ENCODE data around the gene DAB2. TPM values are rescaled to one million over a fixed set of nuclear protein-coding genes. Genes with fewer than 3 reads are reported as not detected.
A peak's percentile ranks its signal among the peaks of the same experiment; 100 is the strongest.

Gene DAB2
- 55.2 TPM for total RNA-seq

DNA sequence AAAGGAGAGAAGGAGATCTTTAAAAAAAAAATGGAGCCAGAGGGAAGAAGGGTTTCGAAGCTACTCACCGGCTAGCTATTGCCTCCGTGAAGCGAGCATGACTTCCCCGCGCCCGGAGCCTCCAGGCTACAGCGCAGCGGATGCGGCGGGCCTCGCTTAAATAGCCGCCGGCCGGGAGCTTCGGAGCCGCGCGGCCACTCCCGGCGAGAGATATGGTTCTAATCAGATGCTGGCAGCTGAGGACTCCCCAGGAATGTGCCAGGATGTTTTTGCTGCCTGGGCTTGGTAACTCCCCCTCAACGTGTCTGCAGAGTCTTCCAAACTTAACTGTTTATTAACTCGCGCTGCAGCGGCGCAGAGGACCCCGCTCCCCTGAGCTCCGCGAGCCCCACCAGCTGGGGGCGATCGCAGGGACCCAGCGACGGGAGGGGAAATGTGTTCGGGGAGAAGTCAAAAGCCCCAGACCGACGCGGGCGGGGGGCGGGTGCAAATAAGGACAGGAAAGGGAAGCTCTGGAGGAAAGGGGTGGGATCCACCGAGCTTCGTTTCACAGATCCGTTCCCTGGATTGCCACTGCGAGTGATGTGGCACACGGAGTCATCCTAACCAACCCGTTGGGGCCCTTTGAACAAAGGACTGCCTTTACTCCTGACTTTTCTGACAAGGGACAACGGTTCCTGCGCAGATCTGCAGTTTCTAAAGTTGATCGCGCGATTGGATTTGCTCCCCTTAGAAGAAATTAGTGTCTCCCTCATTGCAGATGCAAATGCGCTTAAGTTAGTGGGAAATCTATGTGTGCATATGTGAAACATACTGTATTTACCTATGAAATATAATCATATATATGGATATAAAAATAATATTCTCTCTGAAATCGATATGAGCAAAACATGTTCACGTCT, at the start of gene DAB2:
Gene DAB2, minus strand, starts transcription at position 245 of the 902 bp plus-strand sequence. CDS start 30,660 bp downstream, outside the sequence.
- peak; percentile 74 for DNase-seq (ENCODE audit: low spot score)

DNA sequence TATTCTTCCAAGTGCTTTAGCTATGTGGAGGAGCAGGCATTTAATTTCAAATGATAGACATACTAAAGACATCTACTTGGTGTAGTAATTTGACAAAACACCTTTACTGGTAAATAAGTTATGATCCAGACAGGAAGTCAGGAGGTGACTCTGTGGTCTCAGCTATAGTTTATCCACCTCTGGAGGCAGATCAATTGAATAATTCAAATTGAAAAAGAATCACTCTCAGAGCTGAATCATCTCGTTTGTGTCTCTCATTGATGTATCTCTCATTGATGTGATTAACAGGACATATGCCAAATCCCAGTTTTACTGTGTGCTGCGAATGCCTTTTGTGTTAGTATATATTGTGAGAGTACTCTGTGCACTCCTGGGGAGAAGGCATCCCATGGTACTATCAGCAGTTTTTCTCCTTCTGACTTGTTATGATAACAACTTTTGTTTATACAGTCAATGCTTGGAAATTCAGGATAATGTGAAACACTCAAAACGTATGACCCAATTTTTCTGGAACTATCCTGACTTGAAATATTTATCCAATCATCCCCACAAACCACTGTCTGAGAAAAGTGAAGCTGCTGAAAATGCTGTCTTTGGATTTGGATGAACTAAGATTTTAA, 48.5 kb upstream of the DAB2 start:
- no peak for DNase-seq (ENCODE audit: low spot score)

DNA sequence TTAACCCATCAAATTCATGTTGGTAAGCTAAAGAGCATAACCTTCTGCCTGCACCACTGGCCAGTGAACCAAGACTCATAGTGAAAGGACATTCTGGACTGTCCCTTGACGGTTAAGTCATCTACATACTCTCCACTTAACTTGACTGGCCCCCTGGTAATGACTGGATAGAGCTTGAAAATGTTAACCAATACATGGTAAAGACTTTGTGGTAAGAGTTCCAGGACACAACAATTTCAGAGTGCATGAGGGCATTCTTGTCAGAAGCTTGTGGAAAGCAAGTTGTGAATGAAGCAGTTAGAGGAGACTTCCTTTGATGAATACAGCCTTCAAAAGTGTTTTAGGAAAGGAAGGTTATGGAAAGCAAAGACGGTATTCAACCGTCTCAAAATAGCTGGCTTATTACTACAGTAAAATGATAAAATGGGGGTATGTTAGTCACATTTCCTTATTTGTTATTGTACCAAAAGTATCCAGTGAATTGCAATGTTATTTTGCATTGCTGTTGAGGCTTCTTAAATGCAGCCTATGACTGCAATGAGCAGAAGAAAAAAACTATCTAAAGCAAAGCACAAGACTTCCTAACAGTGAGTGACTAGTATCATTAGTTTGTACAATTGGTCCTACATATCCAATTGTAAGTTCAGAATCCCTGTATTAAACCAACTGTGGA, 47.2 kb upstream of the DAB2 start:
- DNase-seq (ENCODE audit: low spot score): no peak

DNA sequence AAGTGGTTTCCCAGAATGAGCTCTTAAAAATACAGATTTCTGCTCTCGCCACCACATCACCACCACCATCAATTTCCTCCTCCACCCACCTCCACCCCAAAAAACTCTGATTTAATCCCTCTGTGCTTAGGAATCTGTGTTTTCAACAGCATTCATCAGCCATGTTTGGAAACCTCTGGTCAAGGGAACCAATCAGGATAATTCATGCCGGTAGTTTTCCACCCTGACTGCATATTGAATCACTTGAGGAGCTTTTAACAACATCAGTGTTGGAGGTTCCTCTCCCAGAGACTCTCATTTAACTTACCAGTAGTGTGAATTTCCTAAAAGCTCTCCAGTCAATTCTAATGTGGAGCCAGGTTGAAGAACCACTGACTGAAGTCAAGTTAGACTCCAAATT, 46.0 kb upstream of the DAB2 start:
- DNase-seq (ENCODE audit: low spot score): no peak

DNA sequence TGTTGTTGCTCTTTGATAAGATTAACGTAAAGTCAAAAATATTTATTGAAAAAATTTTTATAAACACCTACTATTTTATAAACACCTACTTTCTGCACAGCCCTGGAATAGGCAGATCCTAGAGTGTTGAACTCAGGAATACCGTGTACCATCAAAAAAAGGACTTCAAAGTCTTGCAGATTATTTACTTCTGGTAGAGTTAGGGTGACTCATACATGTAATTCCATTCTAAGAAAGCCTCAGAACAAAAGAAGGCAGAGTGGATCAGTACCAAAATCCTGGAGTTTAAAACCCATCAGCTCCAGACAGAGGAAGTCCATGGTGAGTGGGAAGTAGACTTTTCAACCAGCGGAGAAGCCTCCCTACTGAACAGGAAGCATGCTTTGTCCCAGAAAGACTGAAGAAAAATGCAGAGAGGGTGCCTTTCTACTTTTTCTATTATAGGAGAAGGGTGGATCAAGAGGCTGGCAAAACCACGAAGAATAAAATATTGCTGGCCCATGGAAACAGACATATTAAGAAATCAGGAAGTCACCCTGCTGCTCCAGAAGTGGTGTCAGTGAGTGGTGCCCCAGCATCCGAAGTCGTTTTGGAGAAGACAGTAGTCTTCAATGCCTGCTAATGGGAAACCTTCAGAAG, 45.1 kb upstream of the DAB2 start:
- no peak for DNase-seq (ENCODE audit: low spot score)

DNA sequence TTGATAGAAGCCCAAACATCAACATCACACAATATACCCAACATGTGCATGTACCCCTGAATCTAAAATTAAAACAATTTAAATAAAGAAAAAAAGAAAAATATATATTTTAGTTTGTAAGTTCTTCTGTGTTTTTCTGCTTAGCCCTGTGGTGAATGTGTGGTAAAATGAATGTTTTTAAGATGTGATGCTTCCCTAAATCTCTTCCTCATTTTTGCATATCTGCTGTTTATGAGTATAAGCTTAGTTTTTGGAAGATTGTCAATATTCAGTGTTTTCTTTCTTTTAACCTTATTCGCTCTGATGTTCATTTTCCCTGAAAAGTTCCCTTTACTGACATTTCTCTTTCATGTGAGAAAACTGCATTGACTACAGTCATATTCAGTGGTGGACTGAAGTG, 44.4 kb upstream of the DAB2 start:
- DNase-seq (ENCODE audit: low spot score): no peak

DNA sequence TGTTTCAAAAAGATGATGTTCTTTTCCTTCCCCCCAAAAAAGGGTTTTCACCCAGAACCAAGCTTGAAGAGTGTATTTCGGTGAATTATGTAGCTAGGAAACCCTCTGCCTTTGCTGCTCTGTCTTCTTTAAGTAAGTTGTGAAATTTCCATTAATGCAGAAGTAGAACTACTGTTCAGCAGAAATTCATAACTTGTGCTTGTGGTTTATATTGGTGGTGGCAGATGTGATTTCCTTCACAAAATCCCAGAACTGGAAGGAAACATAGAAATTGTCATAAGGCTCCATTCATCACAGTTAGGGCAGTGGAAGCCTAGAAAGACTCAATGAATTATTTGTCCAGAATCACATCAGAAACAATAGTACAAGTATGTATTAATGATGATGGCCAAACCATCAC, 42.1 kb upstream of the DAB2 start:
- DNase-seq (ENCODE audit: low spot score): no peak

DNA sequence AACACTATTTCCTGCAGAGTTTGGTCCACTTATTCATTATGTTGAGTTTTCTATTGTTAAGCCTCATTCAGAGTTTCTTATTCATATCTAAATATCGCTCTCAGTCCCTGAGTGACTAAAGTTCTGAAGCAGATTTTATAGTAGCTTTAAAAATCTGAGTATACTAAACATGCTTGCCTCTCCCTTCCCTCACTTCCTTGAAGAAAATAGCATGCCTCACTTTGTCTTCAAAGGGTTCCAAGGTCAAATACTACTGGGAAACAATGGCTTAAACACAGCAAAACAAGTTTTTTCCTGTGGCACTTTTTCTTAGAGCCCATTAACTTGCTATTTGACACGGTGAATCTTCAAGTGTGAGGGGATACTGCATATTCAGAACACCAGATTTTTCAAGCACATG, 41.1 kb upstream of the DAB2 start:
- DNase-seq (ENCODE audit: low spot score): no peak

DNA sequence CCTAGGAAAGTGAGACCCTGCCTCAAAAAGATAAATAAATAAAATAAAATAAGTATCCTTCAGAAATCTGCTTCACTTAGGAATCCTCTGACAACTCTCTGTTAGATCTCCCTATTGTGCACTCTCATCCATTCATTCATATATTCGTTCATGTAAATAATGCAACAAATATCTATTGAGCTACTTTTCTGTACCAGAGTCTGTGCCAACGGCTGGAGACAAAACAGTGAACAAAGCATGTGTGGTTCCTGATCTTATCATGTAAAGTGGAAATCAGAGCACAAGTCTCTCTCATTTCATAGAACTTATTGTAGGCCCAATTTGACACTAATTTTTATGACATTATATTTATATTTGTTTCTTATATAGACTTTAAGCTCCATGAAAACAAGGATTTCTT, 40.3 kb upstream of the DAB2 start:
- no peak for DNase-seq (ENCODE audit: low spot score)

DNA sequence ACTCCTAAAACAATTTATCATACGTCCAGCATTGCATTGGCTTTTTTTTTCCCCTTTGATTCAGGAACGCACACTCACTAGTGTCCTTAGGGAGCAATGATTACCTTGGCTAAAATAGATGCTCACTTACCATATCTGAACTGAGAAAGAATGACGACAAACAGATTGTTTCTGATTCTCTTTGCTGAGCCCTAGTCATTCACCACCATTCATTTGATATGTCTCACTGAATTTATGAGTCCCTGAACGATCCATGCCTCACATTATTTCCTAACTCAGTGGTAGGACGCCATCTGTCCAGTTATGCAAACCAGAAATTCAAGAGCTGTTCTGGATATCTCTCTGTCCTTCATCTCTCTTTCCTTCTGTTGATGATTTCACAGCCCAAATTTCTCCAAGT, 39.3 kb upstream of the DAB2 start:
- no peak for DNase-seq (ENCODE audit: low spot score)

DNA sequence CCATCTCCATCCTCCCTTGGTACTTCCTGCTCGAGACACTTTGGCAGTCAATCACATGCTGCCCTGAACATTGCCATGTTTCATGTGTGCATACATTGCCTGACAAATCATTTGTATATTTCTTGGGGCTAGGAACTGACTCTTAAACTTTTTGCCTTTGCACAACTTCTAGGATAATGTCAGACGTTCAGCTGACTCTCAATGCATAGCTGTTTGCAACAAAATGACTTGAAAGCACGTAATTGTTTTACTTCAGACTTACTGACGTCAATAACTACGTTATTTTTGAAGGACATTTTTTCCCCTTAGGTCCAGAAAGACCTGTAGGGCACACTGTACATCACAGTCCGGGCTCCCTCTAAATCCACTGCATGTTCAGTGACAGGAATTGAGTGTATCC, 37.4 kb upstream of the DAB2 start:
- DNase-seq (ENCODE audit: low spot score): no peak

DNA sequence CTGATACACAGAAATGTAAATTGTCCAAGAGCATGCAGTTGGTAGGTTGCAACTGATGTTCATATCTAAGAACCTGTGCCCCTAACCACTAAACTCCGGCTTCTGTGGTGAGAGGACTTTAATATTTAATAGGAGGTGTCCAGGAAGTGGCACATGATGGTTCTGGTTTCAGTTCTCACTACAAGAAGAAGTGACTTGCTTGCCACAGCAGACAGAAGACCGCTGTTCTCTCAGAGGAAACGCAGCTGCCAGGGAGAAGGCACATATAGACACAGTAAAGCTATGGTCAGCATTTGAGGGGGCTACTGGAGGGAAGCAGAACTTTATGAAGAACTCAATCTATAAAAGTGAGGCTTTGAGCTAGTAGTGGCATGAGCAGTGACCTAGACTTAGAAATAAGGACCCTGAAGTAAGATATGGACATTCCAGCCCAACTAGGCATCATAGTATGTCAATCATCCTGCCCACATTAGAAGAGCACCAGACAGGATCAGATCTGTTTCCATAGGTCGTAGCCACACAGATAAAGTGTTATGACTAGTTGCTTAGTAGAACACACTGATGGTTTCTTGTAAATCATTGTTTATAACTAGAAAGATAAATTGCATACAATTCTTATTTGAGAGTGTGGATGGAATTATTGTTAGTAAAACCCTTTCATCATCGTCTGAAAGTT, 36.4 kb upstream of the DAB2 start:
- peak; percentile 18 for DNase-seq (ENCODE audit: low spot score)

DNA sequence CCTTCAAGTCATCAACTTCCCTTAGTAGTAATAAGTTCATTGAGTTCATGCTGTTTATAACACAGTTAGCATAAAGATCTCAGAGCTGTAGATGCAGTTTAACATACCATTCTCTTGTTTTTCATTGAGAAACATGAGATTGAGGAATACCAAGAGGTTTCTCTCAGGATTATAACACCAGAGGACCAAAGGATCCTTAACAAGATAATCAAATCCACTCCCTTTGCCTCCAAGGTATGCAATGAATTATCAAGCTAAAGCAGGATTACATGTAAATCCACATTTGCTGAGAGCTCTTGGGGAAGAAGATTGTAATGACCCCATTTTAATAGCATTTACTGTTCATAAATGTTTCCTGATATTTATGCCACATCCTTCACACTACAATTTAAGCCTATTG, 35.1 kb upstream of the DAB2 start:
- no peak for DNase-seq (ENCODE audit: low spot score)

DNA sequence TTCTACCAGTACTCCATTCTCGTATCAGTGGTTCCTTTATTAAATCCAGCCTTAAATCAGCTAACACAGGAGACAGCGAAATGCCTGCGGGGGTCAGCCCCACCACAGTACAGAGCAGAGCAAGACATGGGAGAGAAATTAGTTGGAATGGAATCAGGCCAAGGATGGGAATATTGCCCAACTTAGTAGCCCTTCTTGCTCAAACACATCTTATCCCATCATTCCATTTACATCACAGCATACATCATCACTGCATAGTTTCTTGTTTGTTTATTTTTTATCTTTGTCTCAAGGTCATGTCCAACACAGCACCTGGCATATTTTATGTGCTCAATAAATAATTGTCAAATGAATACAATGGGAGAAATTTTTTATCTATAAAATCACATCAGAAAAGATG, 34.3 kb upstream of the DAB2 start:
- no peak for DNase-seq (ENCODE audit: low spot score)

DNA sequence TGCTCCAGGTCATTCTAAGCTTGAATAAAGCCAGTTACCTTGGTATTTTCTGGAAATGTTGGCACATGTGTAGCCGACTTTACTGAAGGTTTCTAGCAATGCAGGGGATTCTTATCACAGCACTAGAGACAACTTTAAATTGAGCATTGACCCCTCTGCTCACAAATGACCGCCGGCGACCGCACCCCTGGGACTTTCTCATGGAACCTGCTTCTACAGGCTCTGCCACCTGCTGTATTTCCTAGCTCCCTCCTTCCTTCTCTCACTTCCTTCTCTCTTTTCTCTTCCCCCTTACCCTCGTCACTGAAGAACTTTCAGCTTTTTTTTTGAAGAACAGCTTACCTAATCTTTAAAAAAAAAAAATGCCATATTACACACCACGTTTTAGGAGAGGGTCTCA, 30.9 kb upstream of the DAB2 start:
- no peak for DNase-seq (ENCODE audit: low spot score)

DNA sequence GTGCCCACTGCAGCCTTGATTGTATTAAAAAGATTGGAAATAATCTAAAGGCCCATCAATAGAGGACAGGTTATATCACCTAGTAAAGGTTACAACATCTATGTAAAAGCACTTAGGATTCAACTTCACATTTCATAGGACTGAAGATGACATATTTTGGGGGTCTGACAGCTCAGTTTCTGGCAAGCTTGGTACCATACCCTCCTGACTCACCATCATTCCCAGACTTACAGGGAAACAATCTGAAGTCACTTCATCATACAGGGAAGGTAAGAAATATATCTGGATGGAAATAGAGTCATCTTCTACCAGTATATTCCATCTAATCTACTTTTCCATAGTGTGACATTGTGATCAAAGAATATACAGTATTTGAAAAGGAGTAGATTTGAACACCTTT, 28.8 kb upstream of the DAB2 start:
- DNase-seq (ENCODE audit: low spot score): no peak

DNA sequence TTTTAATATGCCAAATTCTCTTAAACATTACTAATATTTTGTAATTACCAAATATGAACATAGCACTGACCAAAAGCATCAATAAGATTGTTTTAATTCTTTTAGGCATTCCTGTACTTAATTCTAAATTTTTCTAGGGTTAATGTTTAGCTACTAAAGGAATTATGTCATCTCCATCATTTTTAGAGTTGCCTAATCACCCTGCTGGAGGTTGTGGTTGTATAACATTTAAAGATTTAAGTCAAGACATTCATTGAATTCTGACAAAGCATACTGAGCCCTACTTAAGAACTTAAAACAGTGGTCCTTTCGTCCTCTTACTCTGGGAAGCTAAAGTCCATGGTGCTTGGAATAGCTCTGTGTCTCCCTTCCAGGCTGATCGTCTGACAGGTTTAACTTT, 28.1 kb upstream of the DAB2 start:
- no peak for DNase-seq (ENCODE audit: low spot score)

DNA sequence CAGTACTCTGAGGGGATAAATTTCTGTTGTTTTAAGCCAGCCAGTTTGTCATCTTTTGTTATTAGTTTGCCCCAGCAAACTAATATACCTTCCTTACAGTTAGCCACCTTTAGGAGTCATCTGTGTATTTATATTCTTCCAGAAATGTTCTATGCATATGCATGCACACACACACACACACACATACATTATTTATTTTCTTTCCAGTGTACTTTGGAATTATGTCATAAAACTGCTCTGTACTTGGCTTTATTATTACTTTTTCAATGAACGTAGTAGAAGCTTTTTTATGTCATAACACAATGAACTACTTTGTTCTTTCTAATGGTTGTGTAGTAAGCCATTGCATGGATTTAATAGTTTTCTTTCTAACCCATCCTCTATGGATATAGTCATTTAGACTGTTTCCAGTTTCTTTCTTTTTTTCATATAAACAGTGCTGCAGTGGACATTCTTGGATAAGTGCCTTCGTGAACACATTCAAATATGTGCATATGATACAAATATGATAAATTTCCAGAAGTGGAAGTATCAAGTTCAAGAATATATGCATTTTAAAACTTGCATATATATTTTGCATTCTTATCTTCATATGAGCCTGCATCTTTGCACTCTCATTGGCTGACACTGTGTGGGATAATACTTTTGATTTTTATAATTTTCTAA, 26.6 kb upstream of the DAB2 start:
- DNase-seq (ENCODE audit: low spot score): no peak

DNA sequence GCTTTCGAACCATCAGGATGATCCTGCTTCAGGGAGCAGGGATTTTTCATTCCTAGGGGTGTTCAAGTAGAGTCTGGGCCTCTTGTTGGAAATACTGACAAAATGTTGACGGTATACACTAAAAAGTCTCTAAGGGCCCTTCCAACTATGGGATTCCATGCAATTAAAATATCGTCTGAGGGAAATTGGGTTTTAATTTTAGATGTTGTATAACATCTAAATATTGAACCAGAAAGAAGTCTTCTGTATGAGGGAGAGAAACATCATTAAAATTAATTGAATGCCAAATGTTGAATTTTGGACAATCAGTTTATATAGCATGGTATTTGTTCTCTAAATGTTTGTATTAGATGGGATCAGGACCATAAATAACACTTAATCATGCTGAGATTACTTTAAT, 25.7 kb upstream of the DAB2 start:
- DNase-seq (ENCODE audit: low spot score): no peak

DNA sequence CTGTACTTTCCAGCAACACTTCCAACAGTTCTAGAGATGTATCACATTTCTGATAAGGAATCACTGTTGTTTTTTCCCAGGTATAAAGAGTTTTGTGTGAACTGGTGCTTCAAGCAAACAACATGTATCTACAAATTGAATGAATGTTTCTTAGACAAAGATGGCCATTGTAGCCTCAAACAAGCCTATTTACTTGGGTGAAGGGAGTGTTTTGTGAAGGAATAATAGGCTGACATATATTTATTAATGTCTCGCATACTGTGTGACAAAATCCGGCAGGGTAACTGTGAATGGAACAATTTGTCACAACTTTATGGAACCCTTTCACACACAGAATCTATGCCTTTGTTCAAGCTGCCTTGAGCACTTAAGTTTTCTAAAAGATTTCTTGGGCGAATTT, 24.8 kb upstream of the DAB2 start:
- no peak for DNase-seq (ENCODE audit: low spot score)

DNA sequence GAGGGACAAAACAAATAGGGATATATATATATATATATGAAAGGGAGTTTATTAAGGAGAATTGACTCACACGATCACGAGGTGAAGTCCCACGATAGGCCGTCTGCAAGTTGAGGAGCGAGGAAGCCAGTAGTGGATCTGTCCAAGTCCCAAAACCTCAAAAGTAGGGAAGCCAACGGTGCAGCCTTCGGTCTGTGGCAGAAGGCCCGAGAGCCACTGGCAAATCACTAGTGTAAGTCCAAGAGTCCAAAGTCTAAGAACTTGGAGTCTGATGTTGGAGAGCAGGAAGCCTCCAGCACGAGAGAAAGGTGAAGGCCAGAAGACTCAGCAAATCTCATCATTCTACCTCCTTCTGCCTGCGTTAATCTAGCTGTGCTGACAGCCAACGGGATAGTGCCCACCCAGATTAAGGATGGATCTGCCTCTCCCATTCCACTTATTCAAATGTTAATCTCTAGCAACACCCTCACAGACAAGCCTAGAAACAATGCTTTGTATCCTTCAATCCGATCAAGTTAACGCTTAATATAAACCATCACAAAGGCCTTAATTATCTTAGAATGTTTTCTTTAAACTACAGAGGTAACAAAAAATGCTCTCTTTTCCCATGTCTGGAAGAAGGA, 23.8 kb upstream of the DAB2 start:
- DNase-seq (ENCODE audit: low spot score): peak; percentile 50
